ELF-1 (cell line): ENCODE measurements around the gene MMS19.
"Not testable (repeated sequence)": the region's sequence is repeated elsewhere in the genome, so short reads cannot be mapped to it uniquely, and the experiment has no call there.

Source experiments
- DNase-seq: peaks from one replicate; pipeline ENCODE4 v3.0.0-alpha.2; 2016; ENCODE audit warnings: low read depth, low spot score

The MMS19 gene

GRCh38 chr10:97425964-97426775 is 72.1 kb downstream of the MMS19 start, which contains the start of gene PGAM1:
Gene PGAM1, plus strand, starts transcription at chr10:97426191. Its CDS starts 117 bp downstream, at chr10:97426308.
- peak; percentile 99 for DNase-seq

GRCh38 chr10:97423757-97424098 is 74.5 kb downstream of the MMS19 start:
- not testable (repeated sequence) for DNase-seq

DNA sequence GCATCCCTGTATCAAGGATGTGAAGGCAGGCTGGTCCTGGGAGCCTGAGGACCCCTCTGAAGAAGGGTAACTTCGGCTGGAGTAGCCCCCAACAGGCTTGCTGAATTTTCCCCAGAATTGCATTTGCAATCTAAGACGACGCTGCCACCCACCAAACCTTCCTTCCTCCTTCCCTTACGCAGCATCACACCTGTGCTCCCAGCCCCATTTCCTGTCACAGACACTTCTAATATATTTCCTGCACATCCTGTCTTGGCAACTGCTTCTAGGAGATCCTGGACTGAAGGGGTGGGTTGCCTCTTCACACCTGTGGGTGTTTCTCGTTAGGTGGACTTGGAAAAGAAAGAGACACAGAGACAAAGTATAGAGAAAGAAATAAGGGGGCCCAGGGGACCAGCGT is 81.7 kb downstream of the MMS19 start:
- no peak for DNase-seq

DNA sequence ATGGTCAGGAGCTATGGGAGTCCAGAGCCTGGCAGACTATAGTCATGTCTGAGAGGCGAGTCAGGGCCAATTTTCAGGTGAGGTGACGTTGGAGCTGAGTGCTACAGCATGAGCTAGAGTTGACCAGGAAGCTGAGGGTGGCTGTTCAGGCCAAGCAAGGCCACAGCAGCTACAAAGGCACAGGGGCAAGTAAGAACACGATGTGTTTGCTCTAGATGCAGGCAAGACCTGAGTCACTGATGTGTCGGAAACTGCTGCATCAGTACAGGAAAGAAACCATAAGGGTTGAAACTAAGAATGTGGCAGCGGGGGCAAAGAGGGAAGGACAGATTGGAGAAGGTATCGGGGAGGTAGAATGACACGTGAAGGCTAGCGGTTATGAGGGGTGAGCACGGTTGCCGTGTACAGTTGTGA is 85.3 kb downstream of the MMS19 start:
- no peak for DNase-seq

DNA sequence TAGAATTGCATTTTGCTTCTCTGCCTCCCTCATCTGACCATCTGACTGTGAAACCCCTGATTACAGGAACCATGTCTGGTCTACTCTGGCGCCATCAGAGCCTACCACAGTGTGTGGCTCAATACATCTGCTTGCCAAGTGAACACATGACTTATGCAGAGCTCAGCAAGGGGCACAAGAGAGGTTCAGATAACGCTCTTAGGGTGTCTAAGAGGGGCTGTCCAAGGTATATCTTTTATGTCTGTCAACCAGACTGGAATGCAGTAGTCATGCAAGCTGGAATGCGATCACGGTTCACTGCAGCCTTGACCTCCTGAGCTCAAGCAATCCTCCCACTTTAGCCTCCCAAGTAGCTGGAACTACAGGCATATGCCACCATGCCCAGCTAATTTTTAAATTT is 86.8 kb downstream of the MMS19 start:
- DNase-seq, result no peak

- DNase-seq, result peak; percentile 48
These were observed 89.7 kb downstream of the MMS19 start for GRCh38 chr10:97408496-97408992.
